OCI-LY3 (cell line): ENCODE data around the gene ITGA4.

ENCODE experiments used
- H2AFZ ChIP-seq: fragments of 200-600, 300-600 bp; shearing (Covaris generic); 2 replicates; pipeline ENCODE4 v1.6.0; 2014; ENCODE audit warnings: antibody characterized with exemption, low read depth, low read length
- H3K27ac ChIP-seq: fragments of 200-600, 300-600 bp; sonication (generic); 2 replicates; pipeline ENCODE4 v1.5.1; 2014; ENCODE audit warnings: mild to moderate bottlenecking, low read length, moderate library complexity, mixed read lengths
- H3K27me3 ChIP-seq: fragments of 200-600, 300-600 bp; sonication (generic); 2 replicates; pipeline ENCODE4 v1.6.1; 2014; ENCODE audit warnings: low read depth, low read length, mixed read lengths
- H3K36me3 ChIP-seq: fragments of 200-600, 300-600 bp; sonication (generic); replicated peaks from 2 replicates; pipeline ENCODE3; 2014; ENCODE audit warnings: low read depth, low read length, mixed read lengths
- H3K4me1 ChIP-seq: fragments of 300-600, 200-600 bp; sonication (generic); 2 replicates; pipeline ENCODE4 v1.6.1; 2014; ENCODE audit warnings: low read length, mixed read lengths
- H3K4me2 ChIP-seq: fragments of 200-600, 300-600 bp; sonication (generic); 2 replicates; pipeline ENCODE4 v1.6.1; 2014; ENCODE audit warnings: low read length, mixed read lengths
- H3K4me3 ChIP-seq: fragments of 300-600, 200-600 bp; sonication (generic); 2 replicates; pipeline ENCODE4 v1.5.1; 2014; ENCODE audit warnings: antibody characterized with exemption, mild to moderate bottlenecking, low read length, moderate library complexity
- H3K79me2 ChIP-seq: fragments of 300-600, 200-600 bp; shearing (Covaris generic); 2 replicates; pipeline ENCODE4 v1.6.1; 2014; ENCODE audit warnings: mild to moderate bottlenecking, low read length, mixed read lengths
- H3K9ac ChIP-seq: fragments of 300-600, 200-600 bp; shearing (Covaris generic); 2 replicates; pipeline ENCODE4 v1.6.0; 2014; ENCODE audit warnings: mild to moderate bottlenecking, low read length, moderate library complexity
- H3K9me3 ChIP-seq: fragments of 200-600, 300-600 bp; shearing (Covaris generic); 2 replicates; pipeline ENCODE4 v1.6.1; 2014; ENCODE audit warnings: low read length, mixed read lengths; ENCODE audit not compliant: insufficient read depth
- H4K20me1 ChIP-seq: fragments of 200-600, 300-600 bp; sonication (generic); 2 replicates; pipeline ENCODE4 v1.6.1; 2016; ENCODE audit warnings: low read length, mixed read lengths; ENCODE audit not compliant: insufficient read depth
- EZH2phosphoT487 ChIP-seq: fragments of 200-600 bp; shearing (Covaris generic); IDR thresholded peaks from 2 replicates; pipeline ENCODE4 v1.6.1; 2018; ENCODE audit warnings: antibody characterized with exemption, mixed run types, low read depth
- TF ChIP-seq, protein P1 (sequence below): fragments of 200-600, 300-600 bp; sonication (generic); IDR thresholded peaks from 2 replicates; pipeline ENCODE4 v1.5.1; 2014; ENCODE audit warnings: antibody characterized with exemption, low read length, low read depth

ITGA4 gene

GRCh38 chr2:181500201-181500600 is 43.0 kb downstream of the ITGA4 start:
- H3K4me1 ChIP-seq: no peaks in the 10 kb centered on the region
- TF ChIP-seq EZH2phosphoT487: no peak
- TF ChIP-seq, protein P1, sequence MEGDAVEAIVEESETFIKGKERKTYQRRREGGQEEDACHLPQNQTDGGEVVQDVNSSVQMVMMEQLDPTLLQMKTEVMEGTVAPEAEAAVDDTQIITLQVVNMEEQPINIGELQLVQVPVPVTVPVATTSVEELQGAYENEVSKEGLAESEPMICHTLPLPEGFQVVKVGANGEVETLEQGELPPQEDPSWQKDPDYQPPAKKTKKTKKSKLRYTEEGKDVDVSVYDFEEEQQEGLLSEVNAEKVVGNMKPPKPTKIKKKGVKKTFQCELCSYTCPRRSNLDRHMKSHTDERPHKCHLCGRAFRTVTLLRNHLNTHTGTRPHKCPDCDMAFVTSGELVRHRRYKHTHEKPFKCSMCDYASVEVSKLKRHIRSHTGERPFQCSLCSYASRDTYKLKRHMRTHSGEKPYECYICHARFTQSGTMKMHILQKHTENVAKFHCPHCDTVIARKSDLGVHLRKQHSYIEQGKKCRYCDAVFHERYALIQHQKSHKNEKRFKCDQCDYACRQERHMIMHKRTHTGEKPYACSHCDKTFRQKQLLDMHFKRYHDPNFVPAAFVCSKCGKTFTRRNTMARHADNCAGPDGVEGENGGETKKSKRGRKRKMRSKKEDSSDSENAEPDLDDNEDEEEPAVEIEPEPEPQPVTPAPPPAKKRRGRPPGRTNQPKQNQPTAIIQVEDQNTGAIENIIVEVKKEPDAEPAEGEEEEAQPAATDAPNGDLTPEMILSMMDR: no peak
- H3K9ac ChIP-seq: no peak overlapping the region
- no peak overlapping the region for H3K4me2 ChIP-seq
- no peak overlapping the region for H2AFZ ChIP-seq
- H3K9me3 ChIP-seq: no peaks in the 10 kb centered on the region
- no peaks in the 10 kb centered on the region for H4K20me1 ChIP-seq
- no peak overlapping the region for H3K4me3 ChIP-seq
- no peaks in the 10 kb centered on the region for H3K79me2 ChIP-seq
- H3K27ac ChIP-seq: no peak overlapping the region
- no peaks in the 10 kb centered on the region for H3K36me3 ChIP-seq
- no peaks in the 10 kb centered on the region for H3K27me3 ChIP-seq

DNA sequence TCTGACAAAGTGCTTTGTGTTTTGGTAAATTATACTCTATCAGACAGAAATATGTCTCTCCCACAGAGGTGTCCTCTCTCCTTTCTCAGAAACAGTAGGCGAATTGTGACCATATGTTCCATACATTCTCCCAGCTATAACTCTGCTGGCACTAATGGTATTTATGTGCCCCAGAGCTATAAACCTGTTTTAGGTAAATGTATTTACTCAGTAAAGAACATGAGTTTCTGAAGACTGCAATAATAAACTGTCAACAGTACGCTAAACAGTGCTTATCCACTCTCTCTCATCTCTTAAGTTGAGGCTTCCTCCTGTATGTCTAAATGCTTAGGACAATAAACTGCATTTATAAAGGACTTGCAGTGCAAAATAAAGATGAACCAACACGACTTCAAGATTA is 58.5 kb downstream of the ITGA4 start:
- Histone ChIP-seq H3K4me3 (no peak overlapping the region), H3K4me1 (no peaks in the 10 kb centered on the region), H3K27ac (no peak overlapping the region), H3K9ac (no peak overlapping the region), H4K20me1 (no peaks in the 10 kb centered on the region), H2AFZ (no peak overlapping the region), H3K27me3 (no peaks in the 10 kb centered on the region), H3K4me2 (no peak overlapping the region), H3K36me3 (no peaks in the 10 kb centered on the region), H3K9me3 (no peaks in the 10 kb centered on the region), H3K79me2 (no peaks in the 10 kb centered on the region)
- TF ChIP-seq, protein P1: no peak
- TF ChIP-seq EZH2phosphoT487: no peak

DNA sequence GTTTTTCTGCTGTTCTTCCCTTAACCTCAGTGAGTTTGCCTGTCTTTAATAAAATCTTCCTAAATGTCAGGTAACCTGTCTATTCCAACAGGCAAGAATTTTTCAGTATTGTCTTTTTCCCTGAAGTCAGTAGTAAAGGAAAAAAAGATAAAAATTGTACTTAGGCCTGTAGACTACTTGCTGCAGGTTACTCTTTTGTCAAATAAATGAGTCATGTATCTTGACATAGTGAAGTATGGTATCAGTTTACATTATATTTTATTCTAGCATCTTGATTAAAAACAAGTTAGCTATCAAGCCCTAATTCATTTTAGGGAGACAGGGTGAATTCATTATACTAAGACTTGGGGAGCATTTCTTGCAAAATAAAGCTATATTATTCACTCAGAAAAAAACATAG is 59.8 kb downstream of the ITGA4 start:
- no peaks in the 10 kb centered on the region for H3K27me3 ChIP-seq
- no peaks in the 10 kb centered on the region for H3K4me1 ChIP-seq
- H4K20me1 ChIP-seq: no peaks in the 10 kb centered on the region
- H3K79me2 ChIP-seq: no peaks in the 10 kb centered on the region
- H2AFZ ChIP-seq: no peak overlapping the region
- no peak overlapping the region for H3K9ac ChIP-seq
- H3K4me3 ChIP-seq: no peak overlapping the region
- no peak overlapping the region for H3K4me2 ChIP-seq
- no peak overlapping the region for H3K27ac ChIP-seq
- TF ChIP-seq EZH2phosphoT487: no peak
- TF ChIP-seq, protein P1: no peak
- H3K9me3 ChIP-seq: no peaks in the 10 kb centered on the region
- H3K36me3 ChIP-seq: no peaks in the 10 kb centered on the region

DNA sequence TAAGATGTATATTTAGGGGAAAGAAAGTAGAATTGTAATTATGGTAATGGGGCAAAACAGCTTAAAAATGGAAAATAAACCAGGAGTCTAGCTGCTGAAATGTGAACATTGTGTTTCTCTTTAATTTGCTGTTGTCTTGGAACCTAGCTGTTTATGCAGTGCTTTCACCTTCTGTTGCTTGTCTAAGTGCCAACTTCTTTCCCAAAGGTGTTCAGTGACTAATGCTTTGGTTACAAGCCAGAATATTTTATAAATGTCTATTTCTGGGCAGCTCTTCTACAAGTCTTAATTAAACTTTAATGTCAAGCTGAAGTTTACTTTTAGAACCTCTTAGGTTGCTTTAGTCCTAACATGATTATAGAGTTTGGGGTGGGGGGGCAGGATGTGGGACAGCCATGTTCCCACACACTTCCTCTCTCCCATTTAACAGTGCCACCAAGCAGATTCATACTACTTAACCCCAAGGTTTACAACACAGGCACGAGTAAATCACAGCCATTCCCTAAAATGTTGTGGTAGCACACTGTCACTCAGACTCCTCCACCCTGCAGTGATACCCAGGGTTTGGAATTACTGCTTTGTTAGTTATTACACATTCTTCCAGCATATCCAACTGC is 60.6 kb downstream of the ITGA4 start:
- H3K4me3 ChIP-seq: no peak overlapping the region
- H3K9me3 ChIP-seq: no peaks in the 10 kb centered on the region
- H3K79me2 ChIP-seq: no peaks in the 10 kb centered on the region
- no peak overlapping the region for H3K27ac ChIP-seq
- H3K4me2 ChIP-seq: no peak overlapping the region
- H3K9ac ChIP-seq: no peak overlapping the region
- H4K20me1 ChIP-seq: no peaks in the 10 kb centered on the region
- H3K27me3 ChIP-seq: no peaks in the 10 kb centered on the region
- TF ChIP-seq, protein P1: no peak
- TF ChIP-seq EZH2phosphoT487: no peak
- no peaks in the 10 kb centered on the region for H3K4me1 ChIP-seq
- no peak overlapping the region for H2AFZ ChIP-seq
- H3K36me3 ChIP-seq: no peaks in the 10 kb centered on the region
